ENCODE data around the gene BLOC1S2.
A peak's percentile ranks its signal among the peaks of the same experiment; 100 is the strongest.
"Not testable (repeated sequence)": the region's sequence is repeated elsewhere in the genome, so short reads cannot be mapped to it uniquely, and the experiment has no call there.

The BLOC1S2 gene

GRCh38 chr10:100286051-100287033, at the start of gene BLOC1S2:
TSS of gene BLOC1S2 (minus strand) at chr10:100286680. CDS start at chr10:100286659, 21 bp downstream.
- DNase-seq: peak; percentile 93

GRCh38 chr10:100334762-100335161, 48.3 kb upstream of the BLOC1S2 start:
- DNase-seq: no peak

GRCh38 chr10:100333661-100334440, 47.4 kb upstream of the BLOC1S2 start:
- DNase-seq: no peak

DNA sequence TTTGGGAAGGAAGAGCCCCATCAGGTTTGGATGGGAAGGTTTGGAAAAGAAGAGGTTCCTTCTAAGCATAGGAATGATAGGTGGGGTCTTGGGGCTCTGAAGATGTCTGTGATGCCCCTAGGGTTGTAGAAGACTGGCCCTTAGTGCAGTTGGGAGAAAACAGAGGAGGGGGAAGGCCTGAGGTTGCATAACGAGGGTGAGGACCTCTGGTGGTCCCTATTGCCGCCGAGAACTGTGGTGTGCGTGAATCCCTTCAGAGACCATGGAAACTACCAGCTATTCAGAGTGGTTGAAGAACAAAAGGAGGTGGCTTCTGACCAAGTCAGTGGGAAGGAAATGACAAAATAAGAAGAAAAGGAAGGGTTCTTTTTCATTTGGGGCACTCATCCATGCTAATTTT, 46.6 kb upstream of the BLOC1S2 start:
- no peak for DNase-seq

DNA sequence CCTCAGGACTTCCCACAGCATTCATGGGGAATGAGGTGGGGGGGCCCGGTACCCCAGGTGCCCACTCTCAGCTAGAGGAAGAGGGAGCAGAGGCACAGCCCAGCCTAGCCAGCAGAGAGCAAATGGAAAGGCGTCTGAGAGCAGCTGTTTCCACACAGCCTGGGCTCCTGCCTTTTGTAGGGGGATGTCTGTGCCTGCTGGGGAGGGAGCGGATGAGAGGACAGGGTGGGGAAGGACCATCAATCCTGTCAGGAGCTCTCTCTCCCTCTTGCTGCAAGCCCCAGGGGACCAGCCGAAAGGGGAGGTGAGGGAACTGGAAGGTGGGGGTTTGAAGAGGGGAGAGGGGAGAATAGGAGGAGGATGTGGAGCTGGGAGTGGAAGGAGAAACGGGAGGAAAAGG, 43.6 kb upstream of the BLOC1S2 start, which contains the start of gene PKD2L1:
Gene PKD2L1 (minus strand): TSS at position 150 of the 400 bp plus-strand sequence. CDS start 125 bp downstream, at position 25.
- DNase-seq: no peak

DNA sequence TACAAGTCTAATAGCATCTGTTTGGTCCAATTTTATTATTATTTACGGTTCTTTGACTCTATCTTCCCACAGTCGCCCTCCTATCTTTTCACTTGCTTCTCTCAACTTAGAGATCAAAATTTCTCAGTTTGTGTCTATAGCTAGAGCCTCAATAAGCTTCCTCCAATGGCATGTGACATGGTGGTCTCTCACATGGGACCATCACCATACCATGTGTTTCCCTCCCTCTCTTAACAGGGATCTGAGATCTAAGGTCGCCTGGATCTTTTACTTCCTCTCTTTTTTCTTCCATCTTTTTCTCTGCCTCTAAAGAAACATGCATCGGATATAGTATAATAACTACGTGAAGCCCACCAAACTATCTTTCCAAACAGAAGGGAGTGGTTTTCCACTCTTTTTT, 41.7 kb upstream of the BLOC1S2 start:
- DNase-seq: no peak

DNA sequence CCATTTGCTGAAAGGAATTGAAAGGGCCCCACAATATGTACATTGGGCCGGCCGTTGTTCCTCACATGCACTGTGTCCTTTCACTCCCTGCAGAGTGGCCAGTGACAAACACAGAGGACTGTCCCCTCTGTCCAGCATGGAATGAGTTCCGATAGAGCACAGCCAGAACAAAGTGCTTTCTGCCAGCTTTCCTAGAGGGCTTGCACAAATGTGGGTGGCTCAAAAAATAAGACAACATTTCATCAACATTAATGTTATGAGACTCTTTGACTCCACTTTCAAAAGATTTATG, 41.2 kb upstream of the BLOC1S2 start:
- DNase-seq: no peak

DNA sequence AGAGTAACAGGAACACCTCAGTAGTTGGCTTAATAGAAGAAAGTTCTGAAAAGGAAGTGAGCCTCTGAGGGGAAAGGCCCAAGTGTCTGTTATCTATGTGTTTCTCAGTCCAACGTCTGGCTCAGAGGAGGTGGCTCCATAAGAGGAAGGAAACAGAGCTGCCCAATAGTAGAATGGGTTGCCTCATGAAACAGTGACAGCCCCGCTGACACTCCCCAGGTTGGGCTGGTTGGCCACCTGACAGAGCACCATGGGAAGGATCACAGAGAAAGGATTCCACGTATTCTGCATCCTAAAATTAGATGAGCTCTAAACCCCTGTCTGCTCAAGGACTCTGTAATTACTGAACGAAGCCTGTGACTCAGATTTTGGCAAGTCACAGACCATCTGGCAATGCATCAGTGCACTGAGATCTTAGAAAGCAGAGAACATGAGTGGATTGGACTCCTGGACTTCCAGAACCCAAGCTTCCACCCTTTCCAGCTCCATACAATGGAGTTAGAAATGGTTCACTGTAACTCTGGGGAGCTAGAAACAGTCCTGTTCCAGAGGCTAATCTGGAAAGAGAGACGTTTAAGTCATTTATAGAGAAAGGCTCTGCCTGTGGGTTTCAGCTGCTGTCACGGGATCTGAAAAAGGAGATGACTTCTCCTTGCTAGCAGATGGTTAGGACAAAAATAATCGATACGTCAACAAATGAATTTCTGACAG, 40.7 kb upstream of the BLOC1S2 start:
- DNase-seq: peak; percentile 42

DNA sequence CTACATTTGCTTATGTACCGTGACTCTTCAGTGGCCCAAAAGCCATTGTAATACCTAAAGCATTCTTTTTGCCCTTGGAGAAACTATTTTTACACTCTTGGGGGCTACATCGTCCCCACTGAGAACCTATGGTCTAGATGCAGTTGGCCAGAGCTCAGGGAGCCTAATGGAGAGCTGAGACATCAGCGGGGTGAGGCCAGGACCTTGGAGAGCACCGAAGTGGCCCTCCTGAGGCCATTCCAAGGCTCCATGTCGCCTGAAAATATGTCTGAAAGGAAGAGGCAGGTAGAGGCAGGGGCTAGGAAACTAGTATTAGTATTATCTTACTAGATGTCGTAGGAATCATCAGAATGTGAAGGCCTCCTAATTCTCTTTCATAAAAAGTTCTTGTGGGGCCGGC, 38.7 kb upstream of the BLOC1S2 start:
- no peak for DNase-seq

- DNase-seq: no peak
Measured at GRCh38 chr10:100319707-100320402, 33.4 kb upstream of the BLOC1S2 start.

GRCh38 chr10:100318207-100318606, 31.7 kb upstream of the BLOC1S2 start:
- no peak for DNase-seq

DNA sequence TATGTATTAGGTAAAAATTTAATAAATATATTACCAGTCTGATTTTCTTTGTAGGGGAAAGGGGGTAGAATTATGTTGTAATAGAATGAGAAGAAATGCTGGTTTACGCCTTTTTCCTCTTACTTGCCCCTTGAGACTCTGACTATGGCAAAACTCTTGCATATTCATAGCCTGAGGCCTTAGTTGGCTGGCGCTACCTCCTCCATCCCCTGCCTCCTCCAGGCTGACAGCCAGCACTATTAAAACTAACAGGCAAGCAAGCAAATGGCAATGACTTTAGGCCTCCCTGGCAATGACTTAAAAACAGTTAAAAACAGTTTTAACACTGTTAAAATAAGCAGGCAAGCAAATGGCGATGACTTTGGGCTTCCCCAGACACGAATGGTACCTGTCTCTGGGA, 29.1 kb upstream of the BLOC1S2 start:
- DNase-seq: no peak

- no peak for DNase-seq
Measured at GRCh38 chr10:100311298-100311697, 24.8 kb upstream of the BLOC1S2 start.

DNA sequence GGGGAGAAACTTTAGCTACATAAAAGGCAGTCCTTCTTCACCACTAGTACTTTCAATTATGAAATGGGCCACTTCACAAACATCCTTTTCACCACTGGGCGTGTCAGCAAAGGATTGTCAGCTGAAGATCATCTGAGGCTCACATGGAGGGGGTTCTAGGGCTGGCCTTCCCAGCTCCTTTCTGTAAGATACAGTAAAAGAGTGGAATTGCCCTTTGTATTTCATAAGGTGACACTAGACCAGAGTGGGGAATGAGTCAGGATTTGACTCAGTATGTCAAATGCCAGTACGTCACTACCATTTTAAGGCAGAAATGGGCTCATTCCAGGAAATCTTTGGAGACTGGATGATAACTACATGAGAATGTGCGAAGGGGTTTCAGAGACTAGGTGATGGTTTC, 21.2 kb upstream of the BLOC1S2 start:
- DNase-seq: no peak

- no peak for DNase-seq
Measured at GRCh38 chr10:100306861-100307260, 20.4 kb upstream of the BLOC1S2 start.

GRCh38 chr10:100304414-100304813, 17.9 kb upstream of the BLOC1S2 start:
- DNase-seq: no peak

GRCh38 chr10:100303724-100304319, 17.3 kb upstream of the BLOC1S2 start:
- no peak for DNase-seq

- not testable (repeated sequence) for DNase-seq
Measured at GRCh38 chr10:100301123-100301522, 14.6 kb upstream of the BLOC1S2 start.

DNA sequence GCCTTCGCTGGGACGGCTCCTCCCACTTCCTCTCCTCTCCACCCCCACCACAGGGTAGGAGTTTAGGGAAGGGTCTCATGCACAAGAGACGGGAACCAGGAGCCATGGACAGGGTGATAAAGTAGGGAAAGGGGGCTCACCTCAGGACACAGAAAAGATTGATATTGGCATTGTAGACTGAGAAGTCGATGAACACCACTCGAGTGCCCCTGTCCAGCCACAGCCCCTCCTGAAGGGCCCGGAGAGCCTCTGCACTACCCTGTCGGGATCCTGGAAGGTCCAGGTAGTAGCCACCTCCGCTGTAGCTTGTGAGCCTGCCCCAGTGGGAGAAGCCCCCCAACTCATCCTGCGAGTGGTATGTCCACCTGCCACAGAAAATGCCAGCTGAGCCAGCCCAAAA, 10.8 kb upstream of the BLOC1S2 start:
- DNase-seq: no peak

DNA sequence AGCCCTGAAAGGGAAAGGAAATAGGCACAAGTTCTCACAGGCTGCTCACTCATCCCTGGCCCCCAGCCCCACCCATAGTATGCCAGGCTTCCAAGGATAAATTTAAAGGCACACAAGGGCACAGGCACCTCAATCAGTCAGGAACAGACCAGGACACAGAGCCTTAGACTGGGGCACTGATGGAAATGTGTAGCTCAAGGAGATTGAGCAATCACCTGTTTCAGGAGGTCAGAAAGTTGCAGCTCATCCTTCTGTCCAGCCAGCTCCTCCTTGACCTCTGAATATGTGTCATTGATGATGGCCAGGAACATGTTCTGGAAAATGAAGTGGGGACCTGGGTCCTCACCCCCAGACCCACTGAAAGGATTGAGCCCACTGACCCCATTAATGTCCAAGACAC, 6.6 kb upstream of the BLOC1S2 start:
- DNase-seq: no peak

- not testable (repeated sequence) for DNase-seq
Measured at GRCh38 chr10:100292300-100292699, 5.8 kb upstream of the BLOC1S2 start.

DNA sequence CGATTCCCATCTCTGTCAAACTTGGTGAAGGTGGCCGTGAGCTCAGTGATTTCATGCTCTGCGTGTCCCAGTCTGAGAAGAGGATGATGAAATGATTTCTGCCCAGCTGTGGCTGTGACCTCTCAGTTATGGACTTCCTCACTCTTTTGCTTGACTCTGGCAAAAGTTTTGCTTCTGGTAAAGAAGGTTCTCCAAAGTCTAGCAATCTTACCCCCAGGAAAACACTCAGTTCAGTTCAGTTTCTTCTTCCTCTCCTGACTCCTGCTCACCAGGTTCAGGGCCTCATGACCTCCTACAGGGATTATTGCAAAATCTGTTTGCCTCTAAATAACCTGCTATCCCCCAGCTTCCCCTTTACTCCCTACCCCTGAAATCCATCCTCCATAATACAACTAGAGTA, 4.9 kb upstream of the BLOC1S2 start:
- no peak for DNase-seq

Data from femur (tissue), 1 donor.